Hippocampal formation (tissue), 2 donors: ENCODE results near the gene KCNH1.
"Not testable (repeated sequence)": the region's sequence is repeated elsewhere in the genome, so short reads cannot be mapped to it uniquely, and the experiment has no call there.

Experiments
- DNase-seq, 2 donors: peaks; one replicate each; lab custom pipeline; 2025; lab: John Stamatoyannopoulos, UW

Gene KCNH1

DNA sequence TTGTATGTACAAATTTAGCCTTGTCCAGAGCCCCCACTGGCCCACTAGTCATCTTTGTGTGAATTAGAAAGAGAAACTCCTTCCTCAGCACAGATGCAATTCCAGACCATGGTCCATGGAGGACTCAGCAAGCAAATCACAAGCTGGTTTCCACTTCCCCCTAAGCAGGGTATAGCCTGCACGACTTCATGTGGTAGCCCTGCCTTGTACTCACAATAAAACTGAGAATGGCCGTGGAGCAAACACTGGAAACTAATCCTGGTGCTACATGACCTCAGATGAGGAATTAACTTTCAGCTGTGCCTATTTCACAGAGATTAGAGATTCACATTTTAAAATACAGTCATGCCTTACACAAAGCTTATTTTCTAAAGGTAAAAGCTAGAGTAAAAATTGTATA lies 32.5 kb downstream of the KCNH1 start:
- no peak for DNase-seq

- no peak for DNase-seq
These were observed 34.6 kb downstream of the KCNH1 start for GRCh38 chr1:211099393-211099792.

DNA sequence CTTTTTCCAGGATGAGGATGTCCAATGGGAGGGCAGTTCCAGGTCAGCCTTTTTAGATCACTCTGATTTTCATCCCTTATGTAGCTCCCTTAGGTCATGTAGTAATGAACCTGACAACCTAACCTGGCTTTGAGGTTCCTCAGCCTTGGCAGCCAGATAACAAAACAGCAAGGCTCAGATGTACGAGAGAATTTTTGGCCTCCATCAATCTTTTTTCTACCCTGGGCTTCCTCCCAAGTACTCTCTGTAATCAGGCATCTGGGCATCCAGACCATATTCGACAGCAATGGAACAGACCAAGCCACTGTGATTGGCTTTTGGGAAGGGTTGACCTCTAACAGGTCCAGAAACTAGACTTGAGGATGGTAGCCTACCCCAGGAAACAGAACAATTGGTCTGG lies 38.6 kb downstream of the KCNH1 start:
- no peak for DNase-seq

GRCh38 chr1:211092955-211093354 lies 41.0 kb downstream of the KCNH1 start:
- DNase-seq = no peak

GRCh38 chr1:211091867-211092266 lies 42.1 kb downstream of the KCNH1 start:
- DNase-seq = no peak

DNA sequence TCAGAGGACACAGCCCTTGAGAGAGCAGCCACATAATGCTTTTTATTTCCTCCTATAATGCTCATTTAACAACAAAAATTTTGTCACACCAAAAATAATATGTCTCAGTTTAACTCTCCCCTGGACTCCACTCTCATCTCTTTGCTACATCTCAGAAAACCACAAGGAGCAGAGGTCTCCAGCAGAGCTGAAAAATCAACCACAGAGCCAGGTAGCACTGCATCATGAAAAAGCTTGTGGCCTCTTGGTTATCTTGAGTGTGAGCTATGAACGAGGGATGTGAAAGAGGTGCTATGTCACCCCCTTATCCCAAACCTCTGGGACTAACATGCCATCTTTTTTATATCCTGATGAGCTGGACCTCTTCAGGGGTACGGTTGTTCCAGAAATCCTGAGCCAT lies 44.4 kb downstream of the KCNH1 start:
- no peak for DNase-seq

- no peak for DNase-seq
These were observed 45.8 kb downstream of the KCNH1 start for GRCh38 chr1:211088156-211088555.

DNA sequence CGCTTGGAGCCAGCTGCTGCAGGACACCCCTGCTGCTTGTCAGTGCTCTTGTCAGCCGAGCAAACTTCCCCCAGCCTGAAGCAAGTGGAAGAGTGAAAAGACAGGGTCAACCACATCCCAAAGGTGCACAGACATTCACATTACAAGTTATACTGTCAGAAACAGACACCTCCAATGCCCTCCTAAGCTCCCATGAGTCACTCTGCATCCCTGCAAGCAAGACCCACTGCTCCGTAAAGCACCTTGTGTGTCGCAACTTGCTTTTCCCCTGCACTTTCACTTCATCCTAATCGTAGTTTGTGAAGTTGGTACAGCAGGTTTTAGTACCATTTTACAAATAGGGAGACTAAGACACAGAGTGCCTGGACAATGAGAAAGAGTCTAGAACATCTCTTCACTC lies 51.1 kb downstream of the KCNH1 start:
- DNase-seq = no peak

GRCh38 chr1:211081447-211081846 lies 52.5 kb downstream of the KCNH1 start:
- not testable (repeated sequence) for DNase-seq

GRCh38 chr1:211068976-211069375 lies 65.0 kb downstream of the KCNH1 start:
- DNase-seq = no peak

GRCh38 chr1:211066781-211067384 lies 67.1 kb downstream of the KCNH1 start:
- DNase-seq = no peak

GRCh38 chr1:211041838-211042237 lies 92.1 kb downstream of the KCNH1 start:
- not testable (repeated sequence) for DNase-seq

- DNase-seq = no peak
These were observed 96.9 kb downstream of the KCNH1 start for GRCh38 chr1:211037095-211037494.

DNA sequence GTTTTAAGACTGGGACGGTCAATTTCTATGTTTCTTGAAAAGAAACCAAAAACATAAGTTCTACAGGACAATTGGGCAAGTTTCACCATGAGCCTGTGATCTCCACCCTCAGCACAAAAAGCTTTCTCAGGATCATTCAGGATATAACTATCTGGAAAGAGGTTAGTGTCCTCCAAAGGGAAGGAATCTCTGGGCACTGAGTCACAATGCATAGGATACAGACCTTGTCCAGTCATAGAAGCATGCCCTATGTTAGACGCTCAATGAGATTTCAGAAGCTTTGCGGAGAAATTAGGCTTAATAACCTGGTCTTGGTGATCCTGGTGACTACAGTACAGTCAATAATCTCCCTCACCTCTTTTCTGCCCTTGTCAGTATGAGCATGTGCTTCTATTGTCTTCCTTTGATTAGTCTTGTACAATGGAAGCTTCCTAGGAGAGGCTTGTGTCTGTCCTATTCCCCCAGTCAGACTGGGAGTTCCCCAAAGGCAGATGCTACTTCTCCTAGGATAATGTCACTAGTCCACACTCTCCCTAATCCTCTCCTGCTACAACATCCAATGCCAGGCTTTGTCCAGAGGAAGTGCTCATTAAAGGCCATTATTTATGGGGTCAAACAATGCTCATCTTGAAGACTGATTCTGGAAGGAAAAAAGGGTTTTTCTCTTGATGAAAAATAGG lies 97.4 kb downstream of the KCNH1 start:
- no peak for DNase-seq

DNA sequence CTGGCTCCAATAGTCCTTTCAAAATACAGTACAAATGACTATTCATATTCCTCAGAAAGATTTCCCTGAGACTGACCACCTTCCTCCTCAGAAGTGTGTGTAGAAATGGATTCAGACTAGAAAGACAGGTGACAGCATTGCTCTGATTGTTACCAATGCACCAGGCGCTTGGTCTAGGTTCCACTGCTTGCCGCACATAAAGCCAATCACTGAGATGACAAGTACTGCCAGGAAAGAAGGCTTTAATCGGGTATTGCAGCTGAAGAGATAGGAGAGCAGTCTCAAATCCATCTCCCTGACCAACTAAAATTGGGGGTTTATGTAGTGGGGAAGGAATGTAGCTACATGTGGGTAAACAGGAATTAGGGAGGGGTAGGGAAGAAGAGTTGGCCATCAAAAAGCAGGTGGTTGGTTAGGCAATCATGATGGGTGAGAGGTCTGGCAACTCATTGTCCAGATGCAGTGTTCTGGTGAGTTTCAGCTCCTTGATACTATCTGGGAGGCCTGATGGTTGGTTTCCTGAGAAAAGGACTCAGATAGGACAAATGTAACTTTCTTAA lies 98.0 kb downstream of the KCNH1 start:
- DNase-seq = no peak

GRCh38 chr1:211033921-211034525 lies 99.9 kb downstream of the KCNH1 start:
- no peak for DNase-seq

DNA sequence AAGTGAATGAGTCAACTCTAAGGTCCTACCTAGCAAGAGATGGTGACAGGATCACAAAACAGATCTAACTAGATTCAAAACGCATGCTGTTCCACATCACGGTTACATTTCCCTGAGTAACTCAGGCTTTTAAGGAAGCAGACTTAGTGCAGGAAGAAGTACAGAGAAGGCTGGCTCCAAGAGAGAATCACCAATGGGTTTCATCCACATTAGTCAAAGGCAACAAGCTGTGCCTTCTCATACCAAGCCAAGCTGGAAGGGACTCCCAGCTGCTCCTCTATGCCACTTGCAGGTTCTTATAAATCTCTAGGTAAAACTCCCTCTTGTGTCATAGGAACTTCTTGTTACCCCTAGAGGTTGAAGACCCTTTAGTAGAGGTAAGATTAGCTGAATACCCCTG lies 109.0 kb downstream of the KCNH1 start:
- peak in 1 of 2 donors; percentile 30 for DNase-seq

GRCh38 chr1:211019266-211019665 lies 114.7 kb downstream of the KCNH1 start:
- DNase-seq = no peak

- no peak for DNase-seq
These were observed 115.3 kb downstream of the KCNH1 start for GRCh38 chr1:211018690-211019089.

GRCh38 chr1:211017075-211017718 lies 116.8 kb downstream of the KCNH1 start:
- no peak for DNase-seq

GRCh38 chr1:211014275-211014674 lies 119.7 kb downstream of the KCNH1 start:
- no peak for DNase-seq

- DNase-seq = no peak
These were observed 120.4 kb downstream of the KCNH1 start for GRCh38 chr1:211013346-211014240.
